NT2/D1 (cell line): ENCODE results near the gene NLRP4.

Experiments
- SUZ12 ChIP-seq: IDR thresholded peaks from 2 replicates; pipeline ENCODE4 v1.6.1; 2011; ENCODE audit not compliant: insufficient read length, insufficient read depth; ENCODE audit errors: extremely low read depth
- YY1 ChIP-seq: IDR thresholded peaks from 2 replicates; pipeline ENCODE4 v1.6.1; 2011; ENCODE audit not compliant: insufficient read length, insufficient read depth
- ZNF274 ChIP-seq: IDR thresholded peaks from 2 replicates; pipeline ENCODE4 v1.6.1; 2011; ENCODE audit warnings: mild to moderate bottlenecking, low read depth, low read length

GRCh38 chr19:55877211-55877610 is 40.9 kb downstream of the NLRP4 start:
- TF ChIP-seq ZNF274 (no peak), YY1 (no peak), SUZ12 (no peak)
